Muscle layer of colon (tissue), 2 donors: ENCODE results near the gene BLM.

Experiments used
- H3K27ac ChIP-seq: one replicate; pipeline ENCODE4 v1.7.0; 2013; ENCODE audit warnings: low read depth, mild to moderate bottlenecking, low read length, moderate library complexity
- H3K27me3 ChIP-seq, 2 donors: one replicate each; pipeline ENCODE4 v1.7.0; 2013; ENCODE audit warnings: low read length in 2 of 2, mild to moderate bottlenecking in 2 of 2; ENCODE audit not compliant: insufficient read depth in 2 of 2, control insufficient read depth in 1 of 2
- H3K36me3 ChIP-seq: one replicate; pipeline ENCODE4 v1.7.0; 2013; ENCODE audit warnings: mild to moderate bottlenecking, low read length; ENCODE audit not compliant: insufficient read depth
- H3K4me1 ChIP-seq: one replicate; pipeline ENCODE4 v1.7.0; 2013; ENCODE audit warnings: mild to moderate bottlenecking, low read length; ENCODE audit not compliant: insufficient read depth
- H3K4me3 ChIP-seq, 2 donors: one replicate each; pipeline ENCODE4 v1.7.0; 2013; ENCODE audit warnings: low read length in 2 of 2, low read depth in 1 of 2, mild to moderate bottlenecking in 1 of 2, moderate library complexity in 1 of 2
- H3K9ac ChIP-seq: one replicate; pipeline ENCODE4 v1.7.0; 2013; ENCODE audit warnings: low read length
- H3K9me3 ChIP-seq: one replicate; pipeline ENCODE4 v1.7.0; 2013; ENCODE audit warnings: mild to moderate bottlenecking, low read length
- donor health status: abdominal sarcoma.
- donor health status: Adenocarcinoma of cecum.

The BLM gene

GRCh38 chr15:90828111-90828510 lies 111.0 kb downstream of the BLM start:
- no peaks in the 10 kb centered on the region for H3K4me1 ChIP-seq
- H3K9me3 ChIP-seq = no peaks in the 10 kb centered on the region
- no peaks in the 10 kb centered on the region for H3K36me3 ChIP-seq
- H3K4me3 ChIP-seq = no peak overlapping the region
- no peak overlapping the region for H3K9ac ChIP-seq
- H3K27ac ChIP-seq = no peak overlapping the region
- H3K27me3 ChIP-seq = no peaks in the 10 kb centered on the region

- no peak overlapping the region for H3K9ac ChIP-seq
- no peaks in the 10 kb centered on the region for H3K9me3 ChIP-seq
- no peak overlapping the region for H3K27ac ChIP-seq
- no peaks in the 10 kb centered on the region for H3K36me3 ChIP-seq
- H3K4me3 ChIP-seq = no peak overlapping the region
- H3K4me1 ChIP-seq = no peaks in the 10 kb centered on the region
- H3K27me3 ChIP-seq = no peaks in the 10 kb centered on the region
Measured at GRCh38 chr15:90829126-90829525, 112.0 kb downstream of the BLM start.

- no peak overlapping the region for H3K27ac ChIP-seq
Measured at GRCh38 chr15:90829942-90830440, 112.8 kb downstream of the BLM start.

GRCh38 chr15:90834626-90835025 lies 117.5 kb downstream of the BLM start:
- Histone ChIP-seq H3K4me1 (no peaks in the 10 kb centered on the region), H3K9me3 (no peaks in the 10 kb centered on the region), H3K9ac (no peak overlapping the region), H3K27ac (no peak overlapping the region), H3K36me3 (no peaks in the 10 kb centered on the region), H3K27me3 (no peaks in the 10 kb centered on the region), H3K4me3 (no peak overlapping the region)

More at GRCh38 chr15:90829942-90830440, 112.8 kb downstream of the BLM start:
- Histone ChIP-seq H3K9me3 (no peaks in the 10 kb centered on the region), H3K27me3 (no peaks in the 10 kb centered on the region), H3K4me1 (no peaks in the 10 kb centered on the region), H3K36me3 (no peaks in the 10 kb centered on the region), H3K9ac (no peak overlapping the region), H3K4me3 (no peak overlapping the region)

GRCh38 chr15:90836296-90836871 lies 119.2 kb downstream of the BLM start:
- Histone ChIP-seq H3K27ac (no peak overlapping the region), H3K9ac (no peak overlapping the region), H3K9me3 (no peaks in the 10 kb centered on the region), H3K36me3 (no peaks in the 10 kb centered on the region), H3K27me3 (no peaks in the 10 kb centered on the region), H3K4me3 (no peak overlapping the region), H3K4me1 (no peaks in the 10 kb centered on the region)

GRCh38 chr15:90837094-90837493 lies 119.9 kb downstream of the BLM start:
- no peaks in the 10 kb centered on the region for H3K27me3 ChIP-seq
- H3K36me3 ChIP-seq = no peaks in the 10 kb centered on the region
- no peak overlapping the region for H3K27ac ChIP-seq
- no peaks in the 10 kb centered on the region for H3K9me3 ChIP-seq
- no peak overlapping the region for H3K9ac ChIP-seq
- no peak overlapping the region for H3K4me3 ChIP-seq
- no peaks in the 10 kb centered on the region for H3K4me1 ChIP-seq

- no peak overlapping the region for H3K4me3 ChIP-seq
- H3K36me3 ChIP-seq = no peaks in the 10 kb centered on the region
- H3K9ac ChIP-seq = no peak overlapping the region
- no peaks in the 10 kb centered on the region for H3K4me1 ChIP-seq
- no peaks in the 10 kb centered on the region for H3K27me3 ChIP-seq
- H3K9me3 ChIP-seq = no peaks in the 10 kb centered on the region
- H3K27ac ChIP-seq = no peak overlapping the region
Measured at GRCh38 chr15:90838139-90838538, 121.0 kb downstream of the BLM start.

- H3K4me3 ChIP-seq = no peak overlapping the region
- no peaks in the 10 kb centered on the region for H3K4me1 ChIP-seq
- no peak overlapping the region for H3K9ac ChIP-seq
- no peak overlapping the region for H3K27ac ChIP-seq
- no peaks in the 10 kb centered on the region for H3K9me3 ChIP-seq
- H3K36me3 ChIP-seq = no peaks in the 10 kb centered on the region
- H3K27me3 ChIP-seq = no peaks in the 10 kb centered on the region
Measured at GRCh38 chr15:90838544-90838943, 121.4 kb downstream of the BLM start.

- Histone ChIP-seq H3K9me3 (no peaks in the 10 kb centered on the region), H3K36me3 (no peaks in the 10 kb centered on the region), H3K4me1 (no peaks in the 10 kb centered on the region), H3K27me3 (no peaks in the 10 kb centered on the region), H3K4me3 (no peak overlapping the region), H3K9ac (no peak overlapping the region), H3K27ac (no peak overlapping the region)
Measured at GRCh38 chr15:90839187-90840071, 122.3 kb downstream of the BLM start.

- Histone ChIP-seq H3K9ac (no peak overlapping the region), H3K27me3 (no peaks in the 10 kb centered on the region), H3K4me3 (no peak overlapping the region), H3K27ac (no peak overlapping the region), H3K9me3 (no peaks in the 10 kb centered on the region), H3K36me3 (no peaks in the 10 kb centered on the region), H3K4me1 (no peaks in the 10 kb centered on the region)
Measured at GRCh38 chr15:90840157-90840855, 123.2 kb downstream of the BLM start.

GRCh38 chr15:90840954-90841353 lies 123.8 kb downstream of the BLM start:
- no peaks in the 10 kb centered on the region for H3K27me3 ChIP-seq
- no peaks in the 10 kb centered on the region for H3K4me1 ChIP-seq
- no peaks in the 10 kb centered on the region for H3K36me3 ChIP-seq
- H3K9ac ChIP-seq = no peak overlapping the region
- no peaks in the 10 kb centered on the region for H3K9me3 ChIP-seq
- no peak overlapping the region for H3K4me3 ChIP-seq
- H3K27ac ChIP-seq = no peak overlapping the region
